Measurements from ENCODE around the gene DNPH1. TPM values are rescaled to one million over a fixed set of nuclear protein-coding genes. Genes with fewer than 3 reads are reported as not detected.
A peak's percentile ranks its signal among the peaks of the same experiment; 100 is the strongest.

Gene DNPH1
- total and polyA plus RNA-seq, 9 of the 15 experiments (the other 6 are each of a cell fraction or from before 2014, with no cell fraction given), result 7.3 to 300 (median 68.7) TPM

DNA sequence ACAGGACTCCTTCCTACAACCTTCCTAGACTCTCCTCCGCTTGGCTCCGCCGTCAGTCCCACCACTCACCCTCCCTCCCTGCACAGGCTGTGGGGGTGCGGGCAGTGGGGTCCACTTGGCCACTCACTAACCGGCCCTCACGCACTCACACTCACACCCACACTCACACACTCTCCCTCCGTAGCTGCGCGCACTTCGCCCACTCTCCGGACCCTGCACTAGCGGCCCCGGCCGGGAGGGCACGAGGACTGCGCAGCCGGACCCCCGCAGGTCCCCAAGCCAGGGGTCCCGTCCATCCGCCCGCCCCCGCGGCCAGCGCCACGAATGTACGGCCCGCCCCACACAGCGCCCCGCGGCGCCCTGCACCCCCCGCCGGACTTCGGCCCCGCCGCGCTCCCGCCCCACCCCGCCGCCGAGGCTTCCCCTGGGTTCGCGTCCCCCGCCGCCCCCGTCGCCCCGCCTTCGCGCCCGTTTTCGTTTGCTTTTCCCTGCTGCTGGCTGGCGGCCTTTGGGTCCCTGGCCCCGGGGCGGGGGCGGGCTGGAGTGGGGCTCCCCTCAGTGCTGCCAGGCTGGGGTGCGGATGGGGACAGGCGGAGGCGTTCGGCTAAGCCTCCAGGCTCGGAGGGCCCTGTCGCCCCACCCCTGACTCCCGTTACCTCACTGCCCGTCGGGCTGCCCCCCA lies 45.8 kb upstream of the DNPH1 start:
- H3K27ac ChIP-seq (ENCODE audit: extremely low read depth, low read depth, low read length), result no peak overlapping the region
- no peaks in the 10 kb centered on the region for H3K79me2 ChIP-seq (ENCODE audit: control insufficient read depth, insufficient read depth, low read length)
- no peaks in the 10 kb centered on the region for H3K36me3 ChIP-seq (ENCODE audit: control insufficient read depth, insufficient read depth, low read length)
- ChIA-PET CTCF (ENCODE audit: low intra/inter-chr PET ratio) (no interaction called here), POLR2A (interaction anchor here (0.7 to 1.2 kb wide), 2 partner anchors 19 to 296 kb away, joined by 3 read pairs; no protein-coding TSS in a partner anchor)
- H3K4me2 ChIP-seq (ENCODE audit: insufficient read depth, low read length), result no peak overlapping the region
- H2AFZ ChIP-seq (ENCODE audit: low read depth, low read length), result no peak overlapping the region
- intact Hi-C loops (cut with micrococcal nuclease), result no loop called here
- H3K4me1 ChIP-seq (replicated peaks in 1 of 2; ENCODE audit: control insufficient read depth in 2 of 2, insufficient read depth in 2 of 2, low read length in 2 of 2), result peaks cover 0 to 28% of the 10 kb centered on the region in 2 experiments; a peak in 2 of 5 replicates
- WGBS (ENCODE audit: insufficient coverage, low coverage, missing lambda C conversion rate), result 15% methylated on average over 14 of the region's 65 CpGs
- no peaks in the 10 kb centered on the region for H3K9me1 ChIP-seq (ENCODE audit: control insufficient read depth, insufficient read depth, low read length)
- in situ Hi-C loops (cut with MboI), result loop anchor here (5.0 kb wide), 1 partner anchor 57 kb away; no protein-coding TSS in a partner anchor
- no peak for FAIRE-seq
- 0 out of 2 replicates have a peak, but pooled peaks cover 6% of the 10 kb centered on the region for H4K20me1 ChIP-seq (replicated peaks; ENCODE audit: control insufficient read depth, insufficient read depth, low read length)
- TF ChIP-seq, protein P1, sequence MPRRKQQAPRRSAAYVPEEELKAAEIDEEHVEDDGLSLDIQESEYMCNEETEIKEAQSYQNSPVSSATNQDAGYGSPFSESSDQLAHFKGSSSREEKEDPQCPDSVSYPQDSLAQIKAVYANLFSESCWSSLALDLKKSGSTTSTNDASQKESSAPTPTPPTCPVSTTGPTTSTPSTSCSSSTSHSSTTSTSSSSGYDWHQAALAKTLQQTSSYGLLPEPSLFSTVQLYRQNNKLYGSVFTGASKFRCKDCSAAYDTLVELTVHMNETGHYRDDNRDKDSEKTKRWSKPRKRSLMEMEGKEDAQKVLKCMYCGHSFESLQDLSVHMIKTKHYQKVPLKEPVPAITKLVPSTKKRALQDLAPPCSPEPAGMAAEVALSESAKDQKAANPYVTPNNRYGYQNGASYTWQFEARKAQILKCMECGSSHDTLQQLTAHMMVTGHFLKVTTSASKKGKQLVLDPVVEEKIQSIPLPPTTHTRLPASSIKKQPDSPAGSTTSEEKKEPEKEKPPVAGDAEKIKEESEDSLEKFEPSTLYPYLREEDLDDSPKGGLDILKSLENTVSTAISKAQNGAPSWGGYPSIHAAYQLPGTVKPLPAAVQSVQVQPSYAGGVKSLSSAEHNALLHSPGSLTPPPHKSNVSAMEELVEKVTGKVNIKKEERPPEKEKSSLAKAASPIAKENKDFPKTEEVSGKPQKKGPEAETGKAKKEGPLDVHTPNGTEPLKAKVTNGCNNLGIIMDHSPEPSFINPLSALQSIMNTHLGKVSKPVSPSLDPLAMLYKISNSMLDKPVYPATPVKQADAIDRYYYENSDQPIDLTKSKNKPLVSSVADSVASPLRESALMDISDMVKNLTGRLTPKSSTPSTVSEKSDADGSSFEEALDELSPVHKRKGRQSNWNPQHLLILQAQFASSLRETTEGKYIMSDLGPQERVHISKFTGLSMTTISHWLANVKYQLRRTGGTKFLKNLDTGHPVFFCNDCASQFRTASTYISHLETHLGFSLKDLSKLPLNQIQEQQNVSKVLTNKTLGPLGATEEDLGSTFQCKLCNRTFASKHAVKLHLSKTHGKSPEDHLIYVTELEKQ (CRISPR knock-in tag; IDR thresholded peaks at IDR 0.05), result no peak
- TF ChIP-seq POLR2G (IDR thresholded peaks at IDR 0.05; ENCODE audit: low read depth, low read length) (no peak), EGR1 (conservative IDR thresholded peaks at IDR 0.05) (peak; percentile 62), ZBTB7A (IDR thresholded peaks at IDR 0.05; ENCODE audit: borderline replicate concordance, control insufficient read depth, low read depth, low read length) (0 out of 2 replicates have a peak, but pooled peaks have one; percentile 12), SLC30A9 (CRISPR knock-in tag; IDR thresholded peaks at IDR 0.05) (no peak), HSF4 (CRISPR knock-in tag; IDR thresholded peaks at IDR 0.05; ENCODE audit: borderline replicate concordance) (no peak)
- TF ChIP-seq, protein P2, sequence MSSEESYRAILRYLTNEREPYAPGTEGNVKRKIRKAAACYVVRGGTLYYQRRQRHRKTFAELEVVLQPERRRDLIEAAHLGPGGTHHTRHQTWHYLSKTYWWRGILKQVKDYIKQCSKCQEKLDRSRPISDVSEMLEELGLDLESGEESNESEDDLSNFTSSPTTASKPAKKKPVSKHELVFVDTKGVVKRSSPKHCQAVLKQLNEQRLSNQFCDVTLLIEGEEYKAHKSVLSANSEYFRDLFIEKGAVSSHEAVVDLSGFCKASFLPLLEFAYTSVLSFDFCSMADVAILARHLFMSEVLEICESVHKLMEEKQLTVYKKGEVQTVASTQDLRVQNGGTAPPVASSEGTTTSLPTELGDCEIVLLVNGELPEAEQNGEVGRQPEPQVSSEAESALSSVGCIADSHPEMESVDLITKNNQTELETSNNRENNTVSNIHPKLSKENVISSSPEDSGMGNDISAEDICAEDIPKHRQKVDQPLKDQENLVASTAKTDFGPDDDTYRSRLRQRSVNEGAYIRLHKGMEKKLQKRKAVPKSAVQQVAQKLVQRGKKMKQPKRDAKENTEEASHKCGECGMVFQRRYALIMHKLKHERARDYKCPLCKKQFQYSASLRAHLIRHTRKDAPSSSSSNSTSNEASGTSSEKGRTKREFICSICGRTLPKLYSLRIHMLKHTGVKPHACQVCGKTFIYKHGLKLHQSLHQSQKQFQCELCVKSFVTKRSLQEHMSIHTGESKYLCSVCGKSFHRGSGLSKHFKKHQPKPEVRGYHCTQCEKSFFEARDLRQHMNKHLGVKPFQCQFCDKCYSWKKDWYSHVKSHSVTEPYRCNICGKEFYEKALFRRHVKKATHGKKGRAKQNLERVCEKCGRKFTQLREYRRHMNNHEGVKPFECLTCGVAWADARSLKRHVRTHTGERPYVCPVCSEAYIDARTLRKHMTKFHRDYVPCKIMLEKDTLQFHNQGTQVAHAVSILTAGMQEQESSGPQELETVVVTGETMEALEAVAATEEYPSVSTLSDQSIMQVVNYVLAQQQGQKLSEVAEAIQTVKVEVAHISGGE (CRISPR knock-in tag; IDR thresholded peaks at IDR 0.05), result no peak
- TF ChIP-seq, protein P3, sequence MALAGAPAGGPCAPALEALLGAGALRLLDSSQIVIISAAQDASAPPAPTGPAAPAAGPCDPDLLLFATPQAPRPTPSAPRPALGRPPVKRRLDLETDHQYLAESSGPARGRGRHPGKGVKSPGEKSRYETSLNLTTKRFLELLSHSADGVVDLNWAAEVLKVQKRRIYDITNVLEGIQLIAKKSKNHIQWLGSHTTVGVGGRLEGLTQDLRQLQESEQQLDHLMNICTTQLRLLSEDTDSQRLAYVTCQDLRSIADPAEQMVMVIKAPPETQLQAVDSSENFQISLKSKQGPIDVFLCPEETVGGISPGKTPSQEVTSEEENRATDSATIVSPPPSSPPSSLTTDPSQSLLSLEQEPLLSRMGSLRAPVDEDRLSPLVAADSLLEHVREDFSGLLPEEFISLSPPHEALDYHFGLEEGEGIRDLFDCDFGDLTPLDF (CRISPR knock-in tag; IDR thresholded peaks at IDR 0.05), result no peak
- TF ChIP-seq, protein P4, sequence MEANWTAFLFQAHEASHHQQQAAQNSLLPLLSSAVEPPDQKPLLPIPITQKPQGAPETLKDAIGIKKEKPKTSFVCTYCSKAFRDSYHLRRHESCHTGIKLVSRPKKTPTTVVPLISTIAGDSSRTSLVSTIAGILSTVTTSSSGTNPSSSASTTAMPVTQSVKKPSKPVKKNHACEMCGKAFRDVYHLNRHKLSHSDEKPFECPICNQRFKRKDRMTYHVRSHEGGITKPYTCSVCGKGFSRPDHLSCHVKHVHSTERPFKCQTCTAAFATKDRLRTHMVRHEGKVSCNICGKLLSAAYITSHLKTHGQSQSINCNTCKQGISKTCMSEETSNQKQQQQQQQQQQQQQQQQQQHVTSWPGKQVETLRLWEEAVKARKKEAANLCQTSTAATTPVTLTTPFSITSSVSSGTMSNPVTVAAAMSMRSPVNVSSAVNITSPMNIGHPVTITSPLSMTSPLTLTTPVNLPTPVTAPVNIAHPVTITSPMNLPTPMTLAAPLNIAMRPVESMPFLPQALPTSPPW (CRISPR knock-in tag; IDR thresholded peaks at IDR 0.05), result peak; percentile 53
- peak in 2 of 4 experiments; percentile 85 to 87 for DNase-seq (ENCODE audit: extremely low read depth in 1 of 4, low spot score in 3 of 4)
- H3K9me3 ChIP-seq (replicated peaks; ENCODE audit: control insufficient read depth, insufficient read depth, low read depth, low read length), result no peaks in the 10 kb centered on the region
- H3K9ac ChIP-seq (ENCODE audit: insufficient read depth in 1 of 2, low read depth in 2 of 2, low read length in 2 of 2), result peak overlapping the region in 1 of 2 experiments; percentile 38; a peak in 1 of 4 replicates
- ATAC-seq, result peak; percentile 19; the same call in 2 of the 3 replicates
- no TSS peak for BruUV-seq (replicated peaks)
- no peak overlapping the region for H3K4me3 ChIP-seq
- H3K27me3 ChIP-seq (ENCODE audit: control insufficient read depth in 2 of 2, insufficient read depth in 2 of 2, low read length in 2 of 2), result peaks cover 29 to 73% of the 10 kb centered on the region in 2 experiments
